HCEC 1CT (cell line): ENCODE results near the gene CCSER1.

Source experiments
- DNase-seq: peaks from one replicate; pipeline ENCODE4 v3.0.0-alpha.2; 2017

Gene CCSER1

DNA sequence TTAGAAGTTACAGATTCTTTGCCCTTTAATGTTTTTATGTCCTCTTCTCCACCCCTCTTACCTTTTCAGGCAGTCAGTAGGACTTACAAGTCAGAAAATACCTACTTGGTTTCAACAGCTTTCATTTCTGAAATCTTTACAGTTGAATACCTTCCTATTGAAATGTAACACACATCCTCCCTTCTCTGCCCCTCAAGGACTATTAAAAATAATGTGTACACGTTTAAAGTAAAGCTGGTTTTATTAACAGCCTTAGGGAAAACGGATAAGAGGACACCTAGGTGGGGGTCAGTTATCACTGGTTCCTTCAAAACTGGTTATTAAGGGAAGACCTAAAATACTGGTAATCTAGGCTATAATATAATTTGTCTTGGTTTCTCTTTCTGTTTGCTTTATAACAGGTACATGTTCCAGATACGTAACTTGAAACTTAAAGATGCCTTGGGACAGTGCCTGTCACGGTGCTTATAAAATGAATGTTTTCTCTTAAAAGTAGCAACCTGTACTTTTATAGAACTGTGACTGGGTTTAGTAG is 1.8 kb downstream of the CCSER1 start:
- no peak for DNase-seq

- no peak for DNase-seq
Observed at GRCh38 chr4:90130076-90130475, 2.9 kb downstream of the CCSER1 start.

DNA sequence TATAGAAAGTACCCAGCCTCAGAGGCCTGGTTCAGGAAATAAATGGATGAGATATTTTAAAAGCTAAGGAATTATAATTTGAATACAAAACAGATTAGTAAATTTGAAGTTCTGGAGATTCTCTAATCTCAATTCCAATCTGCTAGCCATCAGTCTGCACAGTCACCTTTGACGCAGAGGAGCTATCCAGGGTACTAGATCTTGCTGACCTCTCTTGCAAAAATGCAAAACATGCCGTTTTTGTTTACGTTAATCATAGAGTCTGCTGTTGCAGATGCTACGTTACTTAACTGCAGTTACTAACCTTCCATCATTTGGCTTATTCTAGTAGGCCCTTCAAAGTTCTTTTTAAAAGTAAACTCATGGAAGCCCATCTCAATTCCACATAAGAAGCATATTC is 10.4 kb downstream of the CCSER1 start:
- DNase-seq: peak; percentile 0

GRCh38 chr4:90142081-90142480 is 14.9 kb downstream of the CCSER1 start:
- DNase-seq: no peak

- no peak for DNase-seq
Observed at GRCh38 chr4:90145319-90145718, 18.1 kb downstream of the CCSER1 start.

- DNase-seq: no peak
Observed at GRCh38 chr4:90146306-90146705, 19.1 kb downstream of the CCSER1 start.

- no peak for DNase-seq
Observed at GRCh38 chr4:90148574-90149148, 21.5 kb downstream of the CCSER1 start.

DNA sequence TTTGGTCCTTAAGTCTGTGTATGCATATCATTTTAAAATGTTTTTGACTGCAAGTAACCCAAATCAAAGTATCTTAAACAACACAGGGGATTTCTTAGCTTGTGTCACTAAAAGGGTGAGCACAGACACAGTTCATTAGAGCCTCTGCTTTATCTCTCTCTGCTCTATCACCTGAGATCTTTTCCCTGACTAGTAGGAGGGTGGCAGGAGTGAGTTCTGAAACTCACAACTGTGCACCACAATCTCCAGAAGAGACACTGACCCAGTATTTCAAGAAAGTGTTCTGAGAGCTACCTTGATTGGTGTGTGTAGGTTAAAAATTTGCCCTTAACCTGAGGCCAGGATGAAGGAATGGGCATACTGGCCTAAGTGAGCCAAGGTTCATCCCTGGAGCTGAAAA is 24.8 kb downstream of the CCSER1 start:
- DNase-seq: no peak

DNA sequence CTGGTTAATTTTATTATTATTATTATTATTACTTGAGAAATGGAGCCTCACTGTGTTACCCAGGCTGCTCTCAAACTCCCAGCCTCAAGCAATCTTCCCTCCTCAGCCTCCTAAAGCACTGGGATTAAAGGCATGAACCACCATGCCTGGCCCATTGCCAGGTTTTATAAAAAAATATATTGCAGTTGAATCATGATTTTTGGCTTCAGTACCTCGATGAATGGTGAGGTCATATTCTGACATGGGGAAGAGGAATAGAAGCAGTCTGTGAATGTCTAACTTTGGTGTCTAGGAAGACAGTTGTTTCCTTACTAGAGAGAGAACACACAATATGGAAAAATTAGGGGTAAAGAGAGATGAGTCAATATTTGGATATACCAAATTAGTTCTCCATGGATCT is 32.0 kb downstream of the CCSER1 start:
- DNase-seq: no peak

- no peak for DNase-seq
Observed at GRCh38 chr4:90160044-90160443, 32.9 kb downstream of the CCSER1 start.

- DNase-seq: no peak
Observed at GRCh38 chr4:90162566-90162965, 35.4 kb downstream of the CCSER1 start.

DNA sequence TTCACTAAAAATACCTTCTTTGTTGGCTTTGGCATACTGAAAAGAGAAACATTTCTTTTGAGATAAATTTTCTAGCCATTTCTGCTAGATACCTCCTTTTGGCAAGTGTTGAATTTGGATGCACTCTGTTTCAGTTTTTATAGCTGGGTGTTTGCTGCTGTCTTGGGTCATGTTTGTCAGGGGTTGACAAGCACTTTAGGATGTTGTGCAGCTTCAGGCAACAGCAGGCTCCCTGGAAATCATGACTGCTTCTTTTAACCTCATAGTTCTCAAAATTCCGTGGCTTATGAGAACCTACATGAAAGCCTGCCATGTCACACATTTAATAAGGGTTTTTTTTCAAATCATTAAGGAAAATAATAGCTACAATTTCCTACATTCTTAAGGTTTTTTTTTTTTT is 36.7 kb downstream of the CCSER1 start:
- DNase-seq: no peak

DNA sequence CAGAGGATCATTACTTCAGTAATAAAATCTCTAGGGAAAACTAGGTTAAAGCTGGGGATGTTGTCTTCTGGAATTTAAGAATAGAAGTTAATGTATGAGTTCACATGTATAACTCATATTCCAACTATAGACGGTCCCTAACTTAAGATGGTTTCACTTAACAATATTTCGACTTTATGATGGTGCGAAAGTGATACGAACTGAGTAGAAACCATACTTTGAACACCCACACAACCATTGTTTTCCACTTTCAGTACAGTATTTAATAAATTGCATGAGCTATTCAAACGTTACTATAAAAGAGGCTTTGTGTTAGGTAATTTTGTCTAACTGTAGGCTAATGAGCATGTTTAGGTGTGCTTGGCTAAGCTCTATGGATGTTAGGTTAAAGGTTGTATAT is 38.7 kb downstream of the CCSER1 start:
- DNase-seq: no peak

GRCh38 chr4:90171491-90171890 is 44.3 kb downstream of the CCSER1 start:
- DNase-seq: no peak

DNA sequence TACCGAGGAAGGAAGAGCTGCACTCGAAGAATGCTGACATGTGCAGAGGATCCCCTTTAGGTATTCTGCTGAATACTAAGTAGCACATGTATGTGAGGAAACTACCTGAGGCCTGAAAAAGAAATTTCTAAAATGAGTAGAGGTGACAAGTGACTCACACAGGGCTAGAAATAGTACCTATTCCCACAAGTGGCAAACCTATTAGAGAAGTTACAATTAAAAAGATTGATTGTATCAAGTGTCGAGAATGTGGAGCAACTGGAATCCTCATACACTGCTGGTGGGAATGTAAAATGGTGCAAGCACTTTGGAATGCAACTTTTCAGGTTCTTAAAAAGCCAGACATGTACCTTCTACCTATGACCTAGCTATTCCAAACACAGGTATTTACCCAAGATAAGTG is 47.4 kb downstream of the CCSER1 start:
- no peak for DNase-seq

DNA sequence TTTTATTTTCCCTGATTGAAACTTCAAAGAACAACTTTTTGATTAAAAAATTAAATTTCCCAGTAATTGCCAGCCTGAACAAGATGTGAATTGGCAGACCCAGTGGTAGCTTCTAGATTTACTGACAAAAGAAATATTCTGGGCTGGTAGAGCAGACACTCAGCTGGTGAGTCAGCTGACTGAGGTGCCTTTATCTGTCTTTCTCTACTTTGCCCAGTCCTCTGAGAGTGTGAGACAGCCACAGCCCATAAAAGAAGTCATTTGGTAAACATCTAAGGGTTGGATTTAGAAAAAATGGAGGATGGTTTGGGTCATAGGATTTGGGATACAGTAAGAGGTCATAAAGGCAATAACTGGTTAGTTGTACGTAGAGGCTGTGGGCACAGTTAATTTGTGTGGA is 54.5 kb downstream of the CCSER1 start:
- no peak for DNase-seq

GRCh38 chr4:90183254-90183653 is 56.1 kb downstream of the CCSER1 start:
- no peak for DNase-seq

- DNase-seq: no peak
Observed at GRCh38 chr4:90184560-90184959, 57.4 kb downstream of the CCSER1 start.

GRCh38 chr4:90185416-90185815 is 58.2 kb downstream of the CCSER1 start:
- DNase-seq: no peak

- DNase-seq: no peak
Observed at GRCh38 chr4:90186229-90186628, 59.0 kb downstream of the CCSER1 start.

- DNase-seq: no peak
Observed at GRCh38 chr4:90187148-90187884, 60.1 kb downstream of the CCSER1 start.

- no peak for DNase-seq
Observed at GRCh38 chr4:90189178-90189577, 62.0 kb downstream of the CCSER1 start.

GRCh38 chr4:90189946-90190345 is 62.8 kb downstream of the CCSER1 start:
- DNase-seq: no peak

- DNase-seq: no peak
Observed at GRCh38 chr4:90190525-90190924, 63.3 kb downstream of the CCSER1 start.
